MM.1S (cell line): ENCODE data around the gene SPRTN.

Experiments used
- EZH2 ChIP-seq: fragments of 300-600 bp; sonication (generic); optimal IDR thresholded peaks from 2 replicates; pipeline ENCODE3; 2017; ENCODE audit warnings: low read depth, mild to moderate bottlenecking, antibody characterized with exemption, low read length, mixed read lengths
- EZH2phosphoT487 ChIP-seq: fragments of 300-600 bp; sonication (generic); IDR thresholded peaks from 2 replicates; pipeline ENCODE4 v1.6.1; 2018; ENCODE audit warnings: antibody characterized with exemption, low read length
- TF ChIP-seq, protein P1 (sequence below): fragments of 300-600 bp; sonication (generic); IDR thresholded peaks from 2 replicates; pipeline ENCODE4 v1.5.1; 2016; ENCODE audit warnings: antibody characterized with exemption, low read length, mixed read lengths

DNA sequence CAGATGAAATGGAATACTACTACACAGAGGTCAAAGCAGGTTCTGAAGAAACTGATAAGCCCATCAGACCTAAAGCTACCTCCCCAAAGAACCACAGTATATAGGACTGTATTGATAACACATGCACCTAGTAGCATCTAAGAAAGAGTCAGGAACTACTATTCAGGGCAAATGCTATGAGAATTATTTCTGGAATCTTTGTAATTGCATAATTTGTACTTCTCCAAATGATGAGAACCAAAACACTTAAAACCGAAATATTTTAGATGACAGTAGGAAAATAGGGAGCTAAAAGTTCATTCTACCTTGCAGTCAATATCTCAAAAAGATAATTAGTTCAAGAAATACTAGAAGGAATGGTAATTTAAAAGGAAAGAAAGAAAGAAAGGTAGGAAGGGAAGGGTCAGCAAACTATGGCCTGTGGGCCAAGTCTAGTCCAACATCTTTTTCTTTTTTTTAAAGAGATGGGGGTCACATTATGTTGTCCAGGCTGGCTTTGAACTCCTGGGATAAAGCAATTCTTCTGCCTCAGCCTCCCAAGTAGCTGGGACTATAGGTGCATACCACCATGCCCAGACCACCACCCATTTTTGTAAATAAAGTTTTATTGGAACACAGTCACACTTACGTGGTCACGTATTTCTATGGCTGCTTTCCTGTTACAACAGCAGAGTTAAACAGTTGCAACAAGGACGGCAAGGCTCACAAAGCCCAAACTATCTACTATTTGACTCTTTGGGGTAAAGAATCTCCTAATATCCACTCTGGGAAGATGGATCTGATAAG, 60.0 kb downstream of the SPRTN start:
- TF ChIP-seq EZH2phosphoT487: no peak
- TF ChIP-seq EZH2: no peak
- TF ChIP-seq, protein P1, sequence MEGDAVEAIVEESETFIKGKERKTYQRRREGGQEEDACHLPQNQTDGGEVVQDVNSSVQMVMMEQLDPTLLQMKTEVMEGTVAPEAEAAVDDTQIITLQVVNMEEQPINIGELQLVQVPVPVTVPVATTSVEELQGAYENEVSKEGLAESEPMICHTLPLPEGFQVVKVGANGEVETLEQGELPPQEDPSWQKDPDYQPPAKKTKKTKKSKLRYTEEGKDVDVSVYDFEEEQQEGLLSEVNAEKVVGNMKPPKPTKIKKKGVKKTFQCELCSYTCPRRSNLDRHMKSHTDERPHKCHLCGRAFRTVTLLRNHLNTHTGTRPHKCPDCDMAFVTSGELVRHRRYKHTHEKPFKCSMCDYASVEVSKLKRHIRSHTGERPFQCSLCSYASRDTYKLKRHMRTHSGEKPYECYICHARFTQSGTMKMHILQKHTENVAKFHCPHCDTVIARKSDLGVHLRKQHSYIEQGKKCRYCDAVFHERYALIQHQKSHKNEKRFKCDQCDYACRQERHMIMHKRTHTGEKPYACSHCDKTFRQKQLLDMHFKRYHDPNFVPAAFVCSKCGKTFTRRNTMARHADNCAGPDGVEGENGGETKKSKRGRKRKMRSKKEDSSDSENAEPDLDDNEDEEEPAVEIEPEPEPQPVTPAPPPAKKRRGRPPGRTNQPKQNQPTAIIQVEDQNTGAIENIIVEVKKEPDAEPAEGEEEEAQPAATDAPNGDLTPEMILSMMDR: no peak
